NCI-H187 treated with DMSO at 0.1 percent for 48 hours (cell line): Measurements from ENCODE around the gene CXCL11.
"Not testable (repeated sequence)": the region's sequence is repeated elsewhere in the genome, so short reads cannot be mapped to it uniquely, and the experiment has no call there.

Source experiments
- DNase-seq: peaks from one replicate; lab custom pipeline; 2025; lab: John Stamatoyannopoulos, UW

The CXCL11 gene

DNA sequence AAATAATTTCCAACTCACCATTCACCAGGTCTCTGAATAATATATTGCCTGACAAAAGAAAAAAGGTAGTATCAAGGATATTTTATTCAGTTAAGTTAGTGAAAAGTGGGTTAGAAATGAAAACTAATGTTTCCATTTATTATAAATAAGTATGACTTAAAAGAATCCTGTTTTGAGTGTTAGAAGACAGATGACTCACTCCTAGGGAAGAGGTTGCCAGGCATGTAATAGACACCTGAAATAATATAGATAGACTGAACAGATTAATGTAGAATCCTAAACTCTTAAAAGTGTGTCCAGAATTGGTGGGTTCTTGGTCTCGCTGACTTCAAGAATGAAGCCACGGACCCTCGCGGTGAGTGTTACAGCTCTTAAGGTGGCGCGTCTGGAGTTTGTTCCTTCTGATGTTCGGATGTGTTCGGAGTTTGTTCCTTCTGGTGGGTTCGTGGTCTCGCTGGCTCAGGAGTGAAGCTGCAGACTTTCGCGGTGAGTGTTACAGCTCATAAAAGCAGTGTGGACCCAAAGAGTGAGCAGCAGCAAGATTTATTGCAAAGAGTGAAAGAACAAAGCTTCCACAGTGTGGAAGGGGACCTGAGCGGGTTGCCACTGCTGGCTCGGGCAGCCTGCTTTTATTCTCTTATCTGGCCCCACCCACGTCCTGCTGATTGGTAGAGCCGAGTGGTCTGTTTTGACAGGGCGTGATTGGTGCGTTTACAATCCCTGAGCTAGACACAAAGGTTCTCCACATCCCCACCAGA, 6.5 kb upstream of the CXCL11 start:
- DNase-seq = not testable (repeated sequence)

DNA sequence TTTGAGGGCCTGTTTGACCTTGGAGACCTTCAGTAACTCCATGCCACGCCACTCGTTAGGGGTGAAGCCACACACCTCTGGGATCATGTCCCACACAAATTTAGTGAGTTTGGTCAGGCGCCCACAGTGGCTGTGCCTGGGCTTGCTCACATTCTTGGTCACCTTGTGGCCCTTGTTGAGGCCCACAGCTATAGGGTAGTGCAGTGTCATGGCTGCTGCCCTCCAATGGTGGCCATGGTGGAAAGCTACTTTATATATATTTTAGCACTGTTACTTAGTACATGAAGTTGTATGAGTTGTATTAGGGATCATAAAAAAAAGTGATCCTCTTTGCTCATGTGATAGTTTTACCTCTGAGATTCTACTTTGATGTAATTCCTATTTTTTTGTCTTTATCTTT, 985 bp upstream of the CXCL11 start:
- no peak for DNase-seq

DNA sequence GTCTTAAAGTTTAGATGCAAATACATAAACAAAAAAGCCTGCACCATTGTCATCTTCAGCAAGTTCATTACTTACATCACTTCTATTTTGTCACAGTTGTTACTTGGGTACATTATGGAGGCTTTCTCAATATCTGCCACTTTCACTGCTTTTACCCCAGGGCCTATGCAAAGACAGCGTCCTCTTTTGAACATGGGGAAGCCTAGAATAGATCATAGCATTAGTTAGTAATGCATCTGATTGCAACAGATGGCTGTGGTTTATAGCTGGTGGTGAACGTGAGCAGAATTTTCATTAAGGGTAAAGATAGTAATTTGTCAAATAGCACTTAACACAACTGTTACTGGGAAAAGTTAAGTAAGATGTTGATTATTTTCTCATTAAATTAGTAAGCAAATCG, 729 bp downstream of the CXCL11 start:
- no peak for DNase-seq

DNA sequence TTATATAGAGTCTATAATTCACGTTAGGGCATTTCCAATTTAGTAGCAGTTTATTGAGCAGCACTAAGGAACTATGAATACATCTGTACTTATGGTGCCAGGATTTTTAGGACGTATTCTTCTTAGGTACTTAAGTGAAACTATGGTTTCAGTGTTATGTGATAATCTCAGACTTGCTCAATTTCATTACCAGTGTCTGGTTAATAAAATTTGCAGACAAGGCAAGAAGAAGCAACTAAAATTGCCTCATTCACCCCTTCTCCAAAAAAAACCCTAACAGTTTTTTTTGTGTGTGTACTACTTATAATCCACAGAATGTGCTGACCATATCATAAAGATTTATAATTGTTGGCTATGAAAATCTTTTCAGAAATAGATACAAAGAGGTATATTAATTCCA, 6.6 kb downstream of the CXCL11 start:
- DNase-seq = no peak

DNA sequence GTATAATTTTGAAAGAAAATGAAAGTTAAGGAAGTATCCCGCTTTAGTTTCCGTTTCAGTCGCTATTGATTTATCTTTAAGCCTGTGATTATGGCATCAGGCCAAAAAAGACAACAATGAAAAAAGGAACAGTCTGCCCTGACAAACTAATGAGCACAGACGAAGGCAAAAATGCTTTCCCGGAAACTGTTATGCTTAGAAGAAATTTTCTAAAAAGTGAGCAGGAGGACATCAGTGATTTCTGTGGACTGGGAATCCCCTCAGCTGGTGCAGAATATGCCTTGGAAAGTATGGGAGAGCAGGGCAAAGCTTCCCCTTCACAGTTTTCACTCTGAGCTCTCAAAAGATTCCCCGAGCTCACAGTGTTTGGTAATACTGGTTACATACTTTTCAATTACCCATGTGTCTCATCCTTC, 7.5 kb downstream of the CXCL11 start:
- no peak for DNase-seq

DNA sequence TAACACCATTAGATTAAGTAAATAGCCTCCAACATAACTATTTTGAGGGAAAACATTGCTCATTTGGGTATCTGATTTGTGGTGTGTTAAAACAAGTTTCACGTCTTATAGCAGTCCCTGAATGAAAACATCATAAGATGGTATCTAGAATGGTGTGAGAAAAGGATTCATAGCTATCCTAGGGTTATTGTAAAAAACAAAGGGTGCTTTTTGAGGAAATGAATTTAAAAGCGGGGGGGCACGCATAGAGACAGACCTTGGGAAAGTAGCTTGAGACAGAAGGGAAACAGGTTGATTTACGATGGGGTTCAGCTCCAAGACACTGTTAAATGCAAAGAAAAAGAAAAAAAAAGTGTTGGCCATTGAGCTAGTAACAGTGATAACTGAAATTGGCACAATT, 11.8 kb downstream of the CXCL11 start:
- no peak for DNase-seq

DNA sequence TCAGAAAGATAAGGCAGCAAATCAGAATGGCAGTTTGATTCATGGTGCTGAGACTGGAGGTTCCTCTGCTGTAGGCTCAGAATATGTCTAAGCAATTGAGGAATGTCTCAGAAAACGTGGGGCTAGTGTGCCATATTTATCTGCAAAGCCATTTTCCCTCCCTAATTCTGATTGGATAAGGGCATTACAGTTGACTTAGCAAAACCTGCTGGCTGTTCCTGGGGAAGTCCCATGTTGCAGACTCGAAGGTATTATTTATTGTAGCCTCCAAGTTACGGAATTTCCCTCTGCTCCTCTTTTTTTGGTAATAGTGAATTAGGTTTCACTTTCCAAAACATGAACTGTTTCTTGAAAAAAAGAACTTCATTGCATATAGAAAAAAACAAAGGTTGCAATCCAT, 12.5 kb downstream of the CXCL11 start, which contains the start of gene CXCL10:
CXCL10 (minus strand) TSS at position 109 of the 400 bp plus-strand sequence; CDS start at position 43, 66 bp downstream.
- DNase-seq = no peak

DNA sequence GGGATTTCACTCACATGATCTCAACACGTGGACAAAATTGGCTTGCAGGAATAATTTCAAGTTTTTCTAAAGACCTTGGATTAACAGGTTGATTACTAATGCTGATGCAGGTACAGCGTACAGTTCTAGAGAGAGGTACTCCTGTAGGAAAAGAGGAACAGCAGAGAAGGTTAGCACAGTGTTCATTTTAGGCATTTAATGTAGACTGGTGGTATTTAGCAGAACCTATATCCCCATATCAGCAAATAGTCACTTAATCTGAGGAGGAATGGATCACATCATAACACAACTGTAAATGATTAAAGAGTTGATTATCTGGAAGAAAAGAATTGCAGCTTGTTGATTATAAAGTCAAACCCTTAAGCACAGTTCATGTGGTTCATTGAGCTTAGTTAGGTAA, 13.2 kb downstream of the CXCL11 start:
- DNase-seq = no peak

DNA sequence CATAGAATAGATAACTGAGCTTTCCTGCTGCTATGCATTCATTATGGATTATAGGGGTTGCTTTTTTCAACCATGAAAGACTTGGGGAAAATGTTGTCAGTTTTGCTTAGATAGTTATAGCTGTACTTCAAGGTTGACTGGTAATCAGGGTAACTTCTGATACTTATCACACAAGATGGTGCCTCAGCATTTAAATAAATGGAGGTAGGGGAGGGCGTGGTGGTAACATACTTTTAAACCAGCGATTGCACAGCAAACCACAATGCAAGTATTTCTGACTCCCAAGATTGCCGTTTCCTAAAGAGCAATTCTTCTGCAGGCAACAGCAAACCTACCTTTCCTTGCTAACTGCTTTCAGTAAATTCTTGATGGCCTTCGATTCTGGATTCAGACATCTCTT, 13.8 kb downstream of the CXCL11 start:
- DNase-seq = no peak

DNA sequence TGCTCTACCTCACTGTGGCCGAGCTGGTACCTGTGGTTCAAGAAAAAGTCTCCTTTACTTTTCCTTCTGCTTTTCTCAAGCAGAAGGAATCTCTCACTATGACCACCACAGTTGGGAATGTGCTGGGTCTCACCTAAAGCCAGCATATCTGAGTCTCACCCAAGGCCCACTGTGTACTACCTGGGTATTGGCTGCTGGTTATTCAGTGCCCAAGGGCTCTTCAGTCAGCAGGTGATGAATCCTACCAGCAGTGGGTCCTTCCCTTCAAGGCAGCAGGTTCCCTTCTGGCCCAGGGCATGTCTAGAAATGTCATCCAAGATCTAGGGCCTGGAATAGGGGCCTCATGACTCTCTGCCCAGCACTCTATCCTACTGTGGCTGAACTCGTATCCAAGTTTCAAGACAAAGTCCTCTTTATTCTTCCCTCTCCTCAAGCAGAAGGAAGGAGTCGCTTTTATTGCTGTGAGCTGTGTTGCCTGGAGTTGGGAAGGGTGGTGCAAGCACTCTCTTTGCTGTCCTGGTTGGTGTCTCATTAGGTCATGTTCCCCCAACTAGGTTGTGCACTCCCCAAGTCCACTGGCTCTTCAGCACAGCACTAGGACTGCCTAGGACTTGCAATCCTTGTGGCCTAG, 18.7 kb downstream of the CXCL11 start:
- DNase-seq = no peak

DNA sequence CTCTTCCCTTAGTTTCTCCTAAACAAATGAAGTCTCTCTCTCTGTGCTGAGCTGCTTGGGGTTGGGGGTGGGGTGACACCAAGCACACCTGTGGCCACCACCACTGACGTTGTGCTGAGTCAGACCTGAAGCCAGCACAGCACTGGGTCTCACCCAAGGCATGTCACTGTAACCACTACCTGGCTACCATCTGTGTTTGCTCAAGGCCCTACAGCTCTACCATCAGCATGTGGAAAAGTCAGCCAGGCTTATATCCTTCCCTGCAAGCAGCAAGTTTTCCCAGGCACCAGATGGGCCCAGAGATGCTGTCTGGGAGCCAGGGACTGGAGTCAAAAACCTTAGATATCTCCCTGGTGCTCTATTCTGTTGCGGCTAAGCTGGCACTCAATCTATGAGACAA, 19.5 kb downstream of the CXCL11 start:
- no peak for DNase-seq

DNA sequence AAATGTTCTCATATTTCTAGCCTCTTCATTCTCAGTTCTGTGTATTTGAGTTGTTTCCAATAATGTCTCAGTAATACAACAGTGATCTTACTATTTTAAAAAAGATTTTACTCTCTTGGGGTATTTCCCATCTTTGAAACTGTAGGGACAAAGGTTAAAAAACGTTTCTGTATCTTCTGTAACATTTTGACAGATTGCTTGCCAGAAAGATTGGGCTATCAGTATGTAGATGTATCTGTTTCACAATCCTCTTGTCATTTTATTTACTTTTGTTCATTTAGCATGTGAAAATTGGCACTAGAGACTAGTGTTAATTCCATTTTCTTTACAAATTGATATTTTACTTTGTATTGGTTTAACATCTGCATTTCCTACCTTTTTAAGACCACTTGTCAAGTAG, 22.3 kb downstream of the CXCL11 start:
- DNase-seq = no peak

DNA sequence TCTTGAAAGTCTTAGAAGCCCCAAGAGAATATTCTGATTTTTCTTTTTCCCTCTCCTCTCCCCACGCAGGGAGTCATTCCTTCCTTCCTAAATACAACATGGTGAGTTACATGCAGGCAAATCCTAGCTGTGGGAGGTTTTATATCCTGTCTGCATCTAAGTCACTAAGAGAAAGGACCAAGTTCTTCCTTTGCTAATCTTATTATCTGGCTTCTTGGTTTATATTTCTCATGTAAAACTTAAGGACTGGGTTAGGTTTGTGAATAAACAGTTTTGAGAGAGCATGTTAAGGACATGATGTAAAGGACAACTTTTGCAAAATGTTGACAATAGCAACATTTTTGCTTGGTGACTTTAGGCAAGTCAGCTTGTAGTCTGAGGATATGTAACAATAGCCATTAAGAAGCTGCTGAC, 23.5 kb downstream of the CXCL11 start:
- no peak for DNase-seq

DNA sequence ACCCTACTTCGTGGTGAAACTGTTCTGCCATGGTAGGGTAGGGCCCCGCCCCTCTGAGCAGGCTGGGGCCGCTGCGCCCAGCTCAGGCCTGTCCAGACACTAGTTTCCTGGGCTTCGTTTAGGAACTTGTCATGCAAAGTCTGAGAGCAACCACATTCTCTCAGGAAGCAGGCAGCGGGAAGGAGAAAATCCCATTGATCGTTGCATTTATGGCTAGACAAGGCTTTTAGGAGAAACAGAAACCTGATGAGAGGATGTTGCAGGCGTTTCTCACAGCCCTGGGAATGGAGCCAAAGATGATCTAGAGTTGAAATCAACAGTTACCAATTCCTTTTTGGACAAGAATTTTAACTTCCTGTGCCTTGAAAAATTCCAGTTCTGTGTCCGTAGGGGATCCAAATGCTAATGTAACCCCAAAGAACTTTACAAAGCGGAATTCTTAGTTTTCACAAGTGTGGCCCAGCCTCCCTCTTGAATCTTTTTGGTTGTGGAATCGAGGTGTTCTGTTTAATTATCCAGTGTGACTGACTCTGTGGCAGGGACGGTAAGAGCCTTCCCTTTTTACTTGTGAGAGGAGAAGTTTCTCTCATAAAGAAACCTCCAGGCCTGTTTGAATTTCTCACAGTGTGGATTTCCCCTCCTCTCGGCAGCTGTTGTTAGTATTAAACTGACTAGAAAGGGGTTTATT, 24.0 kb downstream of the CXCL11 start:
- DNase-seq = no peak

DNA sequence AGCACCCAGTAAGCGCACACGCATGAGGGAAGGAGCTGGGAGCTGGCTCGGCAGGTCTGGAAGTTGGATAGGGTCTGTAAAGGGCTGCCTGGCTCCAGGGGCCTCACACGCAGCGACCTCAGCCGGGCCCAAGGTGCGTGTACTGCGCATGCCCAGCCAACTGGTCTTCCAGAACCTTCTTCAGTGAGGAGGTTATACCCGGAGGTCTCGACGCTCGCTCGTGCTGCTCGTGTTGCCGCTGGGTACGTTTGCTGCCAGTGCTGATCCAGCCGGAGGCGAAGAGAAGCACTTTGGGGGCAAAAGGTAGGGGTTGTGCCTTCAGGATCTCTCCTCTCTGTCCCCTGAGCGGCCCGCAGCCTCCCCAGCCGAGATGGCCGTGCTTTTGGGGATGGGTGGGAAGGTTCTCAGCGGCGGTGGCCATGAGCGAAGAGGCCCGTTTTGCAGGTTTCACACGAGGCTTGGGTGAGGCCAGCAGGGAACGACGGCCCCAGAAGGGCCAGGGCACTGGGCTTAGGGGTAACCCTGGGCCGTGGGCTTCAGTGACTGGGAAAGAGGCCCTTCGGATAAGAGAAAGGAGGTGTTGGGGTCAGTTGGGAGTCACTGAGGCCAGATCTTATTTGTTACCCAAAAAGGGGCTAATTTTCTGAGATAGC, 24.7 kb downstream of the CXCL11 start:
- no peak for DNase-seq

DNA sequence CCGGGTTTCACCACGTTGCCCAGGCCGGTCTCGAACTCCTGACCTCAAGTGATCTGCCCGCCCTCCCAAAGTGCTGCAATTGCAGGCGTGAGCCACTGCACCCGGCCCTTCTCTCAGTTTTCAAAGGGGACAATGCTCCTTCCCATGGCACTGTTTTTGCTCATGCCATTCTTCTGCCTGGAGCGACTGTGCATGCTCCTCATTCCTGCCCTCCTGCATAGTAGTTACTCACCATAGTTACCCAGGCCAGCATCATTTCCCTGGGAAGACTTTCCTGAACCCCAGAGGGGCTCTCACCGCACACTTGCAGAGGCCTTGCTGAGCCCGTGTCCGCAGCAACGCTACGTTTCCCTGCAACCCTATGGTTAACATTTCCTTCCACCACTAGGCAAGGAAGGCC, 25.3 kb downstream of the CXCL11 start:
- DNase-seq = no peak

DNA sequence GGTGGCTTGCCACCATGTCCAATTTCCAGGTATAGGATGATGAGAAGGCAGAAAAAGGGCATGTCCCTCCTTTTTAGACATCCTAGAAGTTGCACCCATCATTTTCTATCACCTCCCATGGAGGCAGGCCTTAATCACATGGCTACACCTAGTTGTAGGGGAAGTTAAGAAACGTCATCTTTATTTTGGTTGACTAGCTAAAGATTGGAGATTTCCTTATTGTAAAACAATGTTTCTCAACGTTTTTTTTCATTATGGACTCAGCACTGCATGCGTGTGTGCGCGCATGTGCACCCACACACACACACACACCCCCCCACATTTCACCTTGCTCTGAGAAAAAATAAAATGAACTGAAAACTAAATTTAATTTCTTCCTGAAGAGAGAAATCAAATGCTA, 26.6 kb downstream of the CXCL11 start:
- DNase-seq = no peak

DNA sequence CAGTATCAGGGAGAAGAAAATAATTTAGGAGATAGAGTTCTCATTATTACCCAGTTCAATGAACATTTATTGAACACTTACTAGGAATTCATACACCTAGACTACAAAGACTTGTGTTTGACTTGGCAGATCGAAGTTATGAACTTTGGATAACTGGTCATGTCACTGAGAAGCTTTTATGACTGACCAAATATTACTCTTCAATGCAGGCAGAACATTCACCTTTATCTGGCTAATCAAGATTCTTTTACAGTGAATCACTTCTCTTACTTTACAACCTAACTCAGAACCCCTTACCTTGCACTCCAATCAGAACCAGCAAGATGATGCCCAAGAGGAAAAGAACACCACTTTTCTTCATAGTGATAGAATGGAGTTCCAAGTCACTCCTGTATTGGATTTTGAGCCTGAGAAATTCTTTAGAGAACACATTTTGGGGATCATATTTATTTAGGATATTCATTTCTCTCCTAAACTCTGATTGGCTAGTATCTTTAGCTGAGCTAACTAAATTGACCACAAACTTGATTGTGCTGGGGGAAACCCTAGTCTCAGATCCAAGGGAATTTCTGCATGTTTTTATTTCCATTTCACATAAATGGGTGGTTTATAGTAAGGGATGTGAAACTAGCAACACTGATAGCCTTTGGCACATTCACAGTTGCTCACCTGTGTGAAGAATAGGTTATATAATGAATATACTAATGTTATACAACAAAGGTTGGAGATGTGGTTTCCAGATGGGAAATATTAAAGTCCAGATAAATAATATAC, 28.6 kb downstream of the CXCL11 start, which contains the start of gene CXCL9:
CXCL9 (minus strand) TSS at position 421 of the 774 bp plus-strand sequence; CDS start at position 361, 60 bp downstream.
- no peak for DNase-seq

DNA sequence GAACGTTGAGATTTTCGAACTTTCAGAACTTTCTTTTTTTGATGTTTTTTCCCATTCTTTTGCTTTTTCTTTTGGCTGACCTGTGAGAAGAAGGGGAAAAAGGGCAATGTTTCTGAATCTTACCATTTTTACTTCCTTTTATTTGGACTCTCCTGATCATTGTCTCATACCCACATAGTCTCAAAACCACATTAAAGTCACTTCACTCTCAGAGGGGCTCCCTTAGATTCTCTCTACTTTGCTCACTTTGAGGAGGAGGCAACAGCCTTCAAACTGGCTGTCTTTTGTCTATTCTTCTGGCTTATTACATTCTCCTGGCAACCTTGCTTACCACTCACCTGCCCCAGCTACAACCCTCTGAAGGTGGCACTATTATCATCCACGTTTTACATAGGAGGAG, 32.2 kb downstream of the CXCL11 start:
- DNase-seq = no peak

DNA sequence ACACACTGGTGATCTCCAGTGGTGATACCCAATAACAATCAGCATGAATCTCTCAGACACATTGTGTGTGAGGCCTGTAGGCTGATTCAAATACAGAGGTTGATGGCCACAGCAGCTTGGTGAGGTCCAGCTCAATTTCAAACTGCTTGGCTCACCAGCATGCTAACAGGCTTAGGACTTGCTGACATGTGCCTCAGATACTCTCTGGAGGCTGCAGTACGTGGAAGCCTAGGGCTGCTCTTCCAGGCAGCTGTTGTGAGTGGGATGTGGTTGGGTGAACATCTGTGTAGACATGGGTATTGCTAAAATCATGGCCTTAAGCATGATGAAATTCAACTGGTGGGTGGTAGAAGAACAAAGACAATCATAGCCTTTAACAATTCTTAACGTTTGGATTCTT, 32.8 kb downstream of the CXCL11 start:
- no peak for DNase-seq

DNA sequence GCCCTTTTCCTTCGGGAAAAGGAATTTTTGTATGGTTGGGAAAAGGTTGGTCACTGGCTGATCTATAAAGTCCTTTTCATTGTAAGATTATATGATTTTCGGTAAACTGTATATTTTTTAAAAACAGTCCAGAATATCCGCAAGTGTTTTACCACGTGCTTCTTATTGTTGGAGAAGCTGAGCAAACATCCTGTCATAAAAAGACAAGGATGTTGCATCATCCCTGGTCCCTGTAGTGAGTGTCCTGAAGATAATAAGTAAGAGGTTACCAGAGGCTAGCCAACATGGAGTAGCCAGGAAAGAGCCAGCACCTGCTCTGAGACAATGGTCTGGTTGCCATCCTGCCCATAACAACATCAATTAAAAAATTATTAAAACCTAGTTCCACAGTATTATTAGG, 33.7 kb downstream of the CXCL11 start:
- no peak for DNase-seq

DNA sequence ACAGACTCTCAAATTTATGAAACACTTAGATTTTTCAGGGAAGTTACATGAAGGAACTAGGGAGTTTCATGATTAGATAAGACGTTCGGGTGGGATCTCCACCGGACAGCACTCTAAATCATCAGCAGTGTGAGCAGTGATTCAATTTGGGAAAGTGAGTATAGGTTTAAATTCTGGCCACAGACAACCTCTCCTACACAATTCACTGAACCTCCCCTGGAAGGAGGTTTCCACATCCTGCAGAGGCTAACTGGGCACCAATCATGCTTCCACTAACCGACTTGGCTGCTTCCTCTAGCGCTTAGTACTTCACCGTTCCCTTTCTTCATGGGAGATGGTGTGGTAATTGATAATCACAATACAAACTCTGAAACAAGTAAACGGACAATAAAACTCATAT, 34.2 kb downstream of the CXCL11 start:
- DNase-seq = no peak
